ENCODE measurements around the gene NCBP1.
A peak's percentile ranks its signal among the peaks of the same experiment; 100 is the strongest.

GRCh38 chr9:97696803-97697601, 63.4 kb downstream of the NCBP1 start, which contains the start of gene XPA:
- TF ChIP-seq CTCF (IDR thresholded peaks at IDR 0.05) (peak in 1 of 3 donors; percentile 17), EP300 (IDR thresholded peaks at IDR 0.05) (no peak), POLR2A (IDR thresholded peaks at IDR 0.05) (peak; percentile 79)
